Neural cell (in vitro differentiated cells): ENCODE data around the gene IRF2BP1. TPM values are rescaled to one million over a fixed set of nuclear protein-coding genes. Genes with fewer than 3 reads are reported as not detected.

ENCODE experiments used
- H2AFZ ChIP-seq: fragments of 200-600, 300-800 bp; sonication (generic), shearing (Covaris generic); 2 replicates; pipeline ENCODE4 v1.6.0; 2014; ENCODE audit warnings: low read depth, mild to moderate bottlenecking, antibody characterized with exemption, low read length, moderate library complexity
- H3F3A ChIP-seq: fragments of 200-600 bp; shearing (Covaris generic); 2 replicates; pipeline ENCODE4 v1.6.1; 2016; ENCODE audit warnings: mild to moderate bottlenecking, moderate library complexity, mixed read lengths, antibody characterized with exemption, low read length; ENCODE audit not compliant: insufficient read depth, poor library complexity, severe bottlenecking
- H3K27ac ChIP-seq: fragments of 200-600, 300-800 bp; sonication (generic), shearing (Covaris generic); 2 replicates; pipeline ENCODE4 v1.5.1; 2014; ENCODE audit warnings: mild to moderate bottlenecking, low read length, moderate library complexity
- H3K27me3 ChIP-seq: fragments of 300-800, 200-600 bp; sonication (generic), shearing (Covaris generic); 2 replicates; pipeline ENCODE4 v1.6.0; 2014; ENCODE audit warnings: mild to moderate bottlenecking, low read depth, low read length, moderate library complexity; ENCODE audit not compliant: insufficient read depth
- H3K36me3 ChIP-seq: fragments of 300-800, 200-600 bp; sonication (generic), shearing (Covaris generic); 2 replicates; pipeline ENCODE4 v1.5.1; 2014; ENCODE audit warnings: mild to moderate bottlenecking, antibody characterized with exemption, low read length, moderate library complexity; ENCODE audit not compliant: insufficient read depth
- H3K4me2 ChIP-seq: fragments of 300-800, 200-600 bp; sonication (generic), shearing (Covaris generic); 2 replicates; pipeline ENCODE4 v1.6.0; 2014; ENCODE audit warnings: mild to moderate bottlenecking, low read length
- H3K4me3 ChIP-seq: fragments of 300-800, 200-600 bp; sonication (generic), shearing (Covaris generic); 2 replicates; pipeline ENCODE4 v1.5.1; 2014; ENCODE audit warnings: mild to moderate bottlenecking, low read length, moderate library complexity
- H3K79me2 ChIP-seq: fragments of 200-600 bp; shearing (Covaris generic); replicated peaks from 2 replicates; pipeline ENCODE4 v1.6.0; 2014; ENCODE audit warnings: mild to moderate bottlenecking, low read length, moderate library complexity; ENCODE audit not compliant: insufficient read depth
- H3K9ac ChIP-seq: fragments of 300-800, 200-600 bp; sonication (generic), shearing (Covaris generic); 2 replicates; pipeline ENCODE4 v1.6.1; 2016; ENCODE audit warnings: mild to moderate bottlenecking, low read length, mixed read lengths
- H3K9me2 ChIP-seq: fragments of 200-600 bp; shearing (Covaris generic); 2 replicates; pipeline ENCODE4 v1.6.1; 2016; ENCODE audit warnings: mild to moderate bottlenecking, low read length, mixed read lengths; ENCODE audit not compliant: insufficient read depth
- H3K9me3 ChIP-seq: fragments of 200-600, 300-800 bp; sonication (generic), shearing (Covaris generic); 2 replicates; pipeline ENCODE4 v1.6.1; 2016; ENCODE audit warnings: mild to moderate bottlenecking, mixed run types, low read length, moderate library complexity, mixed read lengths
- H4K20me1 ChIP-seq: fragments of 200-600 bp; shearing (Covaris generic); 2 replicates; pipeline ENCODE4 v1.6.1; 2016; ENCODE audit warnings: mild to moderate bottlenecking, mixed run types; ENCODE audit not compliant: insufficient read depth
- EZH2 ChIP-seq: fragments of 200-600, 300-800 bp; shearing (Covaris generic), sonication (generic); IDR thresholded peaks from 2 replicates; pipeline ENCODE4 v1.6.1; 2014; ENCODE audit warnings: antibody characterized with exemption, low read length, borderline replicate concordance, mild to moderate bottlenecking; ENCODE audit not compliant: insufficient read depth, poor library complexity, severe bottlenecking
- POLR2AphosphoS5 ChIP-seq: IDR thresholded peaks from 2 replicates; pipeline ENCODE4 v1.6.1; 2012
- RAD21 ChIP-seq: fragments of 450-650 bp; conservative IDR thresholded peaks from 2 replicates; pipeline ENCODE4 v1.6.1; 2014; ENCODE audit warnings: antibody characterized with exemption, mild to moderate bottlenecking, moderate library complexity
- REST ChIP-seq: IDR thresholded peaks from 2 replicates; pipeline ENCODE4 v1.6.1; 2012; ENCODE audit warnings: borderline replicate concordance
- SMC3 ChIP-seq: fragments of 450-650 bp; conservative IDR thresholded peaks from 2 replicates; pipeline ENCODE4 v1.6.1; 2014; ENCODE audit warnings: antibody characterized with exemption, mild to moderate bottlenecking, moderate library complexity; ENCODE audit not compliant: poor library complexity
- TAF1 ChIP-seq: IDR thresholded peaks from 2 replicates; pipeline ENCODE4 v1.6.1; 2012; ENCODE audit warnings: low read depth
- polyA plus RNA-seq: library from polyadenylated mRNA; depleted of rRNA; stranded (reverse); fragments of >200 nt; gene quantifications from 2 replicates; pipeline ENCODE4 v1.2.3, GENCODE V29; 2014
- TF ChIP-seq, protein P1 (sequence below): fragments of 450-650 bp; IDR thresholded peaks from 2 replicates; pipeline ENCODE4 v1.5.1; 2014; ENCODE audit warnings: antibody characterized with exemption, mild to moderate bottlenecking, moderate library complexity; ENCODE audit not compliant: poor library complexity, severe bottlenecking

IRF2BP1 gene
- polyA plus RNA-seq, 1 donor from 2014 or later, result 26.9 TPM

- Histone ChIP-seq H3K4me3 (no peak overlapping the region), H3K79me2 (peaks cover 10% of the 10 kb centered on the region), H3K27me3 (no peaks in the 10 kb centered on the region), H3K4me2 (no peak overlapping the region), H3K9me2 (no peaks in the 10 kb centered on the region), H3K9me3 (no peaks in the 10 kb centered on the region), H3K36me3 (peaks cover 16% of the 10 kb centered on the region), H3K27ac (no peak overlapping the region), H3F3A (no peaks in the 10 kb centered on the region), H4K20me1 (peaks cover 10% of the 10 kb centered on the region), H3K9ac (no peak overlapping the region), H2AFZ (no peak overlapping the region)
- TF ChIP-seq REST, result no peak
Measured at GRCh38 chr19:45934551-45935230, 48.8 kb upstream of the IRF2BP1 start.

GRCh38 chr19:45933759-45934158 is 47.8 kb upstream of the IRF2BP1 start:
- peaks cover 10% of the 10 kb centered on the region for H4K20me1 ChIP-seq
- no peak overlapping the region for H3K4me3 ChIP-seq
- H3K27me3 ChIP-seq, result no peaks in the 10 kb centered on the region
- peaks cover 11% of the 10 kb centered on the region for H3K36me3 ChIP-seq
- TF ChIP-seq TAF1 (no peak), RAD21 (no peak), REST (no peak), POLR2AphosphoS5 (no peak), SMC3 (no peak), EZH2 (no peak)
- TF ChIP-seq, protein P1, sequence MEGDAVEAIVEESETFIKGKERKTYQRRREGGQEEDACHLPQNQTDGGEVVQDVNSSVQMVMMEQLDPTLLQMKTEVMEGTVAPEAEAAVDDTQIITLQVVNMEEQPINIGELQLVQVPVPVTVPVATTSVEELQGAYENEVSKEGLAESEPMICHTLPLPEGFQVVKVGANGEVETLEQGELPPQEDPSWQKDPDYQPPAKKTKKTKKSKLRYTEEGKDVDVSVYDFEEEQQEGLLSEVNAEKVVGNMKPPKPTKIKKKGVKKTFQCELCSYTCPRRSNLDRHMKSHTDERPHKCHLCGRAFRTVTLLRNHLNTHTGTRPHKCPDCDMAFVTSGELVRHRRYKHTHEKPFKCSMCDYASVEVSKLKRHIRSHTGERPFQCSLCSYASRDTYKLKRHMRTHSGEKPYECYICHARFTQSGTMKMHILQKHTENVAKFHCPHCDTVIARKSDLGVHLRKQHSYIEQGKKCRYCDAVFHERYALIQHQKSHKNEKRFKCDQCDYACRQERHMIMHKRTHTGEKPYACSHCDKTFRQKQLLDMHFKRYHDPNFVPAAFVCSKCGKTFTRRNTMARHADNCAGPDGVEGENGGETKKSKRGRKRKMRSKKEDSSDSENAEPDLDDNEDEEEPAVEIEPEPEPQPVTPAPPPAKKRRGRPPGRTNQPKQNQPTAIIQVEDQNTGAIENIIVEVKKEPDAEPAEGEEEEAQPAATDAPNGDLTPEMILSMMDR, result no peak
- no peaks in the 10 kb centered on the region for H3K9me2 ChIP-seq
- no peaks in the 10 kb centered on the region for H3K9me3 ChIP-seq
- H3K4me2 ChIP-seq, result no peak overlapping the region
- H3F3A ChIP-seq, result no peaks in the 10 kb centered on the region
- no peak overlapping the region for H2AFZ ChIP-seq
- H3K27ac ChIP-seq, result no peak overlapping the region
- no peak overlapping the region for H3K9ac ChIP-seq
- H3K79me2 ChIP-seq, result peaks cover 5% of the 10 kb centered on the region
